IMR-90 (cell line): ENCODE measurements around the gene HS3ST5. TPM values are rescaled to one million over a fixed set of nuclear protein-coding genes. Genes with fewer than 3 reads are reported as not detected.

ENCODE experiments used
- ATAC-seq: fragments of 200-7000 bp; cut with Tn5 transposase; 2 replicates; pipeline ENCODE4 v1.9.1; 2020; ENCODE audit warnings: low read depth, mild to moderate bottlenecking, moderate library complexity
- BruUV-seq: library from RNA; stranded (reverse); fragments of 400-500 nt; replicated peaks from 2 replicates; lab custom pipeline; 2021; lab: Mats Ljungman, UMichigan
- CTCF ChIA-PET: fragments of 300-600 bp; formaldehyde crosslinking; extraction: SDS; loops from one replicate; lab custom pipeline; 2021; ENCODE audit warnings: antibody characterized with exemption; lab: Yijun Ruan, JAX
- POLR2A ChIA-PET: fragments of 300-600 bp; sonication (Branson Sonifier 250); formaldehyde crosslinking; loops from one replicate; lab custom pipeline; 2022; ENCODE audit warnings: antibody characterized with exemption; ENCODE audit not compliant: unreplicated experiment; lab: Charles Lee
- DNase-seq: peaks from one replicate; pipeline ENCODE4 v3.0.0; 2013
- H2AFZ ChIP-seq: replicated peaks from 2 replicates; pipeline ENCODE3; 2013; ENCODE audit warnings: low read length, mild to moderate bottlenecking; ENCODE audit not compliant: poor library complexity
- H2AK5ac ChIP-seq: 2 replicates; pipeline ENCODE4 v1.6.1; 2013; ENCODE audit warnings: low read depth, low read length, inconsistent platforms
- H2AK9ac ChIP-seq: replicated peaks from 2 replicates; pipeline ENCODE3; 2013; ENCODE audit warnings: mild to moderate bottlenecking, low read depth, low read length, moderate library complexity; ENCODE audit not compliant: poor library complexity
- H2BK120ac ChIP-seq: 2 replicates; pipeline ENCODE4 v1.6.1; 2013; ENCODE audit warnings: low read depth, low read length, inconsistent platforms
- H2BK15ac ChIP-seq: 3 replicates; pipeline ENCODE4 v1.6.1; 2013; ENCODE audit warnings: low read depth, low read length, inconsistent platforms
- H2BK20ac ChIP-seq: 2 replicates; pipeline ENCODE4 v1.6.1; 2013; ENCODE audit warnings: low read depth, mild to moderate bottlenecking, inconsistent platforms, low read length, moderate library complexity
- H2BK5ac ChIP-seq: 2 replicates; pipeline ENCODE4 v1.6.1; 2013; ENCODE audit warnings: mild to moderate bottlenecking, low read depth, low read length, inconsistent platforms; ENCODE audit not compliant: poor library complexity, severe bottlenecking
- H3K14ac ChIP-seq: replicated peaks from 2 replicates; pipeline ENCODE4 v1.6.1; 2013; ENCODE audit warnings: low read depth, low read length, inconsistent platforms
- H3K18ac ChIP-seq: 2 replicates; pipeline ENCODE4 v1.6.1; 2013; ENCODE audit warnings: low read depth, low read length, control low read depth
- H3K23ac ChIP-seq: 2 replicates; pipeline ENCODE4 v1.6.1; 2013; ENCODE audit warnings: low read depth, low read length, inconsistent platforms
- H3K27ac ChIP-seq: 2 replicates; pipeline ENCODE4 v1.5.1; 2013; ENCODE audit warnings: mild to moderate bottlenecking, control low read depth, low read length; ENCODE audit not compliant: insufficient read depth
- H3K27me3 ChIP-seq: 2 replicates; pipeline ENCODE4 v1.6.1; 2013; ENCODE audit warnings: low read length; ENCODE audit not compliant: control insufficient read depth, insufficient read depth
- H3K36me3 ChIP-seq: 2 replicates; pipeline ENCODE4 v1.6.1; 2013; ENCODE audit warnings: low read length, mixed read lengths; ENCODE audit not compliant: control insufficient read depth, insufficient read depth
- H3K4ac ChIP-seq: 2 replicates; pipeline ENCODE4 v1.6.1; 2013; ENCODE audit warnings: low read depth, low read length, inconsistent platforms
- H3K4me1 ChIP-seq: 2 replicates; pipeline ENCODE4 v1.6.1; 2013; ENCODE audit warnings: low read length, mixed read lengths; ENCODE audit not compliant: control insufficient read depth, insufficient read depth
- H3K4me2 ChIP-seq: 2 replicates; pipeline ENCODE4 v1.6.1; 2013; ENCODE audit warnings: low read depth, mild to moderate bottlenecking, control low read depth, low read length, moderate library complexity
- H3K4me3 ChIP-seq: 2 replicates; pipeline ENCODE4 v1.5.1; 2013; ENCODE audit warnings: low read depth, mild to moderate bottlenecking, control low read depth, low read length, moderate library complexity; ENCODE audit not compliant: insufficient read depth
- H3K56ac ChIP-seq: 2 replicates; pipeline ENCODE4 v1.6.1; 2013; ENCODE audit warnings: low read length, inconsistent platforms; ENCODE audit not compliant: insufficient read depth; ENCODE audit errors: extremely low read depth
- H3K79me1 ChIP-seq, 2 experiments: 2 replicates each; pipeline ENCODE4 v1.6.1; 2013; ENCODE audit warnings: low read length in 2 of 2, inconsistent platforms in 1 of 2, low read depth in 1 of 2
- H3K9ac ChIP-seq: 2 replicates; pipeline ENCODE4 v1.6.1; 2013; ENCODE audit warnings: low read depth, low read length, control low read depth
- H3K9me1 ChIP-seq: 2 replicates; pipeline ENCODE4 v1.6.1; 2013; ENCODE audit warnings: low read length, inconsistent platforms; ENCODE audit not compliant: insufficient read depth
- H3K9me3 ChIP-seq: 2 replicates; pipeline ENCODE4 v1.6.1; 2013; ENCODE audit warnings: low read length; ENCODE audit not compliant: control insufficient read depth, insufficient read depth
- H4K20me1 ChIP-seq: 2 replicates; pipeline ENCODE4 v1.6.1; 2013; ENCODE audit warnings: low read length, inconsistent platforms; ENCODE audit not compliant: insufficient read depth
- H4K5ac ChIP-seq: 2 replicates; pipeline ENCODE4 v1.6.1; 2013; ENCODE audit warnings: mild to moderate bottlenecking, low read depth, low read length, control low read depth
- H4K8ac ChIP-seq, 2 experiments: 2 replicates each; pipeline ENCODE4 v1.6.1; 2013; ENCODE audit warnings: low read depth in 2 of 2, low read length in 2 of 2, control low read depth in 1 of 2, inconsistent platforms in 1 of 2
- H4K91ac ChIP-seq: 2 replicates; pipeline ENCODE4 v1.6.1; 2013; ENCODE audit warnings: low read depth, low read length, inconsistent platforms; ENCODE audit not compliant: insufficient read depth
- CEBPB ChIP-seq: IDR thresholded peaks from 2 replicates; pipeline ENCODE4 v1.6.1; 2012; ENCODE audit warnings: low read depth, low read length, improper control_type of control experiment
- CHD1 ChIP-seq: IDR thresholded peaks from 2 replicates; pipeline ENCODE4 v1.6.1; 2012; ENCODE audit warnings: low read depth, low read length, improper control_type of control experiment
- CTCF ChIP-seq: conservative IDR thresholded peaks from 2 replicates; pipeline ENCODE4 v1.5.1; 2012; ENCODE audit warnings: mild to moderate bottlenecking, low read depth, low read length, improper control_type of control experiment
- FOS ChIP-seq: fragments of 150-350 bp; IDR thresholded peaks from 2 replicates; pipeline ENCODE4 v1.6.1; 2016; ENCODE audit warnings: low read depth, low read length
- MAFK ChIP-seq: IDR thresholded peaks from 2 replicates; pipeline ENCODE4 v1.6.1; 2012; ENCODE audit warnings: low read depth, low read length, improper control_type of control experiment
- MAZ ChIP-seq: IDR thresholded peaks from 2 replicates; pipeline ENCODE4 v1.6.1; 2012; ENCODE audit warnings: low read depth, mild to moderate bottlenecking, low read length, improper control_type of control experiment, moderate library complexity, borderline replicate concordance
- NFE2L2 ChIP-seq: fragments of 150-350 bp; IDR thresholded peaks from 2 replicates; pipeline ENCODE4 v1.6.1; 2016; ENCODE audit warnings: low read depth, mild to moderate bottlenecking, low read length
- POLR2A ChIP-seq: IDR thresholded peaks from 2 replicates; pipeline ENCODE4 v1.6.1; 2012; ENCODE audit warnings: mild to moderate bottlenecking, low read depth, low read length
- RAD21 ChIP-seq: IDR thresholded peaks from 2 replicates; pipeline ENCODE4 v1.6.1; 2012; ENCODE audit warnings: low read length, improper control_type of control experiment
- RCOR1 ChIP-seq: IDR thresholded peaks from 2 replicates; pipeline ENCODE4 v1.6.1; 2012; ENCODE audit warnings: mild to moderate bottlenecking, low read length, improper control_type of control experiment; ENCODE audit not compliant: insufficient replicate concordance
- USF2 ChIP-seq: fragments of 150-350 bp; IDR thresholded peaks from 2 replicates; pipeline ENCODE4 v1.6.1; 2017; ENCODE audit warnings: mild to moderate bottlenecking, antibody characterized with exemption, low read length, low read depth
- WGBS, 2 experiments: methylation state at CpG; one replicate each; pipeline versions ENCODE4 v1.1.5 to v1.1.7; 2013; ENCODE audit warnings: missing lambda C conversion rate in 2 of 2; ENCODE audit not compliant: insufficient read length in 1 of 2; ENCODE audit errors: extremely low coverage in 2 of 2; 5-methylcytosine and 5-hydroxymethylcytosine counted together
- dilution Hi-C: fragments of 300-500 bp; cut with HindIII; formaldehyde crosslinking; loops from one replicate; pipeline ENCODE4 v1.14.3; 2018; ENCODE audit warnings: low sequenced_read_pairs; ENCODE audit not compliant: unreplicated experiment
- in situ Hi-C: fragments of 300-500 bp; cut with MboI; formaldehyde crosslinking; loops from 3 replicates; pipeline ENCODE4 v1.14.3; 2019; ENCODE audit warnings: low sequenced_read_pairs, inconsistent platforms, mixed read lengths
- intact Hi-C: fragments of 100-400 bp; cut with micrococcal nuclease; formaldehyde crosslinking; loops from 2 replicates; pipeline ENCODE4 v1.10.0; 2022
- polyA plus RNA-seq, 3 experiments: library from polyadenylated mRNA; depleted of rRNA; stranded (reverse); fragments of >200 nt; gene quantifications; 2 replicates each; pipeline ENCODE4 v1.2.3, GENCODE V29; 2012; ENCODE audit warnings: low replicate concordance in 1 of 3
- total RNA-seq: library from RNA; depleted of rRNA; stranded (reverse); fragments of >200 nt; gene quantifications from 2 replicates; pipeline ENCODE4 v1.2.3, GENCODE V29; 2012

Gene HS3ST5
- total and polyA plus RNA-seq, 2 of the 4 experiments (the other 2 are of a cell fraction): not detected

GRCh38 chr6:114342086-114342825, 567 bp downstream of the HS3ST5 start:
- no peak overlapping the region for H2BK15ac ChIP-seq

More at GRCh38 chr6:114342086-114342825, 567 bp downstream of the HS3ST5 start:
- no peak overlapping the region for H3K23ac ChIP-seq
- no peak overlapping the region for H4K91ac ChIP-seq
- no peak for TF ChIP-seq MAFK
- no peak for TF ChIP-seq RCOR1
- no peak for TF ChIP-seq CEBPB
- no peak for TF ChIP-seq NFE2L2
- no peak for TF ChIP-seq USF2
- no peak for TF ChIP-seq FOS
- TF ChIP-seq CHD1: no peak
- no peak for TF ChIP-seq RAD21
- no peak for TF ChIP-seq MAZ
- TF ChIP-seq POLR2A: no peak
- no peak for TF ChIP-seq CTCF
- no peak overlapping the region for H2BK20ac ChIP-seq
- no peaks in the 10 kb centered on the region for H3K9me3 ChIP-seq
- peak; percentile 47 for ATAC-seq
- in situ Hi-C loops (no loop called here), intact Hi-C loops (loop anchor here (5.0 to 10.0 kb wide), 2 partner anchors 347 to 405 kb away; no protein-coding TSS in a partner anchor), dilution Hi-C loops (no loop called here)
- H4K5ac ChIP-seq: no peak overlapping the region
- H2AK5ac ChIP-seq: no peak overlapping the region
- H3K56ac ChIP-seq: no peak overlapping the region
- no peaks in the 10 kb centered on the region for H3K9me1 ChIP-seq
- WGBS, 2 experiments: 0% methylated on average over 34 of the region's 92 CpGs; no CpG with 5 or more reads in 1 of the 2 experiments
- no peaks in the 10 kb centered on the region; the same call in 1 of the 2 replicates for H3K4me1 ChIP-seq
- no peaks in the 10 kb centered on the region for H4K20me1 ChIP-seq
- H3K4me3 ChIP-seq: peak overlapping the region; percentile 61
- no peak overlapping the region for H3K18ac ChIP-seq
- peak overlapping the region; percentile 87 for H2AFZ ChIP-seq
- no peaks in the 10 kb centered on the region for H3K79me1 ChIP-seq
- no peak for DNase-seq
- peak overlapping the region; percentile 93 for H3K4me2 ChIP-seq
- H3K4ac ChIP-seq: no peak overlapping the region
- H4K8ac ChIP-seq: no peak overlapping the region
- no peaks in the 10 kb centered on the region for H3K36me3 ChIP-seq
- H2BK5ac ChIP-seq: no peak overlapping the region
- no peak overlapping the region for H3K27ac ChIP-seq
- no peak overlapping the region for H2BK120ac ChIP-seq
- H2AK9ac ChIP-seq: peak overlapping the region; percentile 65
- no peak overlapping the region; the same call in 1 of the 2 replicates for H3K9ac ChIP-seq
- H3K27me3 ChIP-seq: peaks cover 27% of the 10 kb centered on the region
- CTCF ChIA-PET: interaction anchor here (0.8 to 1.8 kb wide), 3 partner anchors 21 to 364 kb away, joined by 3 to 5 read pairs (median 4); no protein-coding TSS in a partner anchor
- H3K14ac ChIP-seq: no peak overlapping the region
- POLR2A ChIA-PET: no interaction called here
- BruUV-seq: no TSS peak
